H9 (cell line): Measurements from ENCODE around the gene ALG12. TPM values are rescaled to one million over a fixed set of nuclear protein-coding genes. Genes with fewer than 3 reads are reported as not detected.

ENCODE experiments used
- DNase-seq: peaks from one replicate; pipeline ENCODE4 v3.0.0-alpha.2; 2017
- H2AFZ ChIP-seq: one replicate; pipeline ENCODE4 v1.6.1; 2013; ENCODE audit warnings: mild to moderate bottlenecking, low read length, control low read depth, moderate library complexity
- H2AK5ac ChIP-seq: 2 replicates; pipeline ENCODE4 v1.6.1; 2013; ENCODE audit warnings: low read length, control low read depth, mixed read lengths; ENCODE audit not compliant: insufficient read length
- H2BK120ac ChIP-seq: one replicate; pipeline ENCODE4 v1.6.1; 2013; ENCODE audit warnings: low read depth, mild to moderate bottlenecking, low read length, control low read depth, inconsistent platforms; ENCODE audit not compliant: poor library complexity, severe bottlenecking
- H2BK12ac ChIP-seq: 2 replicates; pipeline ENCODE4 v1.6.1; 2013; ENCODE audit warnings: low read length, control low read depth, mixed read lengths, low read depth; ENCODE audit not compliant: insufficient read length
- H2BK15ac ChIP-seq: 2 replicates; pipeline ENCODE4 v1.6.1; 2013; ENCODE audit warnings: low read depth, low read length, control low read depth
- H2BK20ac ChIP-seq: one replicate; pipeline ENCODE4 v1.6.1; 2013; ENCODE audit warnings: low read depth, mild to moderate bottlenecking, low read length, control low read depth, inconsistent platforms; ENCODE audit not compliant: poor library complexity, severe bottlenecking
- H2BK5ac ChIP-seq: 2 replicates; pipeline ENCODE4 v1.6.1; 2013; ENCODE audit warnings: low read length, control low read depth, mixed read lengths; ENCODE audit not compliant: insufficient read length
- H3K14ac ChIP-seq: 2 replicates; pipeline ENCODE4 v1.6.1; 2013; ENCODE audit warnings: low read length, control low read depth; ENCODE audit not compliant: insufficient read depth
- H3K18ac ChIP-seq: 2 replicates; pipeline ENCODE4 v1.6.1; 2013; ENCODE audit warnings: low read depth, mild to moderate bottlenecking, mixed read lengths, low read length, control low read depth; ENCODE audit not compliant: insufficient read length
- H3K23ac ChIP-seq: 2 replicates; pipeline ENCODE4 v1.6.1; 2013; ENCODE audit warnings: low read length, control low read depth, mixed read lengths, low read depth; ENCODE audit not compliant: insufficient read length
- H3K23me2 ChIP-seq: 2 replicates; pipeline ENCODE4 v1.6.1; 2013; ENCODE audit warnings: low read depth, mild to moderate bottlenecking, mixed read lengths, low read length, control low read depth; ENCODE audit not compliant: insufficient read length, poor library complexity, severe bottlenecking
- H3K27ac ChIP-seq: 2 replicates; pipeline ENCODE4 v1.5.1; 2013; ENCODE audit warnings: low read length, control low read depth, mixed read lengths, low read depth; ENCODE audit not compliant: insufficient read length
- H3K27me3 ChIP-seq: 2 replicates; pipeline ENCODE4 v1.6.1; 2013; ENCODE audit warnings: low read length, control low read depth, inconsistent platforms; ENCODE audit not compliant: insufficient read depth
- H3K4ac ChIP-seq: 2 replicates; pipeline ENCODE4 v1.6.1; 2013; ENCODE audit warnings: low read depth, mild to moderate bottlenecking, control low read depth, inconsistent platforms, low read length, moderate library complexity
- H3K4me1 ChIP-seq: 2 replicates; pipeline ENCODE4 v1.6.1; 2013; ENCODE audit warnings: low read length, control low read depth, inconsistent platforms; ENCODE audit not compliant: insufficient read depth
- H3K4me2 ChIP-seq: 2 replicates; pipeline ENCODE4 v1.6.1; 2013; ENCODE audit warnings: low read length, control low read depth, mixed read lengths; ENCODE audit not compliant: insufficient read length, insufficient read depth
- H3K56ac ChIP-seq: 2 replicates; pipeline ENCODE4 v1.6.1; 2013; ENCODE audit warnings: low read depth, mild to moderate bottlenecking, mixed read lengths, low read length, control low read depth; ENCODE audit not compliant: insufficient read length
- H3K79me1 ChIP-seq: 2 replicates; pipeline ENCODE4 v1.6.1; 2013; ENCODE audit warnings: low read depth, mild to moderate bottlenecking, moderate library complexity, low read length, control low read depth, inconsistent platforms; ENCODE audit not compliant: insufficient read depth, poor library complexity, severe bottlenecking
- H3K79me2 ChIP-seq: 2 replicates; pipeline ENCODE4 v1.6.1; 2013; ENCODE audit warnings: low read length, control low read depth, inconsistent platforms; ENCODE audit not compliant: insufficient read depth
- H3K9ac ChIP-seq: 2 replicates; pipeline ENCODE4 v1.6.1; 2013; ENCODE audit warnings: low read length, control low read depth, mixed read lengths; ENCODE audit not compliant: insufficient read length; ENCODE audit errors: extremely low read depth
- H3K9me3 ChIP-seq: one replicate; pipeline ENCODE4 v1.6.1; 2013; ENCODE audit warnings: low read depth, low read length, inconsistent platforms; ENCODE audit not compliant: control insufficient read depth
- H3T11ph ChIP-seq: one replicate; pipeline ENCODE4 v1.6.1; 2013; ENCODE audit warnings: mild to moderate bottlenecking, low read length, control low read depth, inconsistent platforms
- H4K20me1 ChIP-seq: one replicate; pipeline ENCODE4 v1.6.1; 2013; ENCODE audit not compliant: control insufficient read depth, insufficient read length, insufficient read depth
- H4K5ac ChIP-seq: 2 replicates; pipeline ENCODE4 v1.6.1; 2013; ENCODE audit warnings: low read depth, mild to moderate bottlenecking, mixed read lengths, low read length, control low read depth; ENCODE audit not compliant: insufficient read length
- H4K8ac ChIP-seq: replicated peaks from 2 replicates; pipeline ENCODE4 v1.6.1; 2013; ENCODE audit warnings: low read length, control low read depth, mixed read lengths, low read depth; ENCODE audit not compliant: insufficient read length
- H4K91ac ChIP-seq: 2 replicates; pipeline ENCODE4 v1.6.1; 2013; ENCODE audit warnings: low read depth, mild to moderate bottlenecking, moderate library complexity, mixed read lengths, low read length, control low read depth; ENCODE audit not compliant: insufficient read length
- H3K27ac Mint-ChIP-seq, 3 experiments: 2 replicates in 2 of 3; 3 replicates in 1 of 3; pipeline ENCODE4 v1.8.0; 2020 to 2021; ENCODE audit warnings: mixed read lengths in 3 of 3, mild to moderate bottlenecking in 1 of 3, moderate library complexity in 1 of 3
- H3K27me3 Mint-ChIP-seq: 2 replicates; pipeline ENCODE4 v1.8.0; 2021; ENCODE audit warnings: low read depth, mild to moderate bottlenecking, moderate library complexity, mixed read lengths
- H3K36me3 Mint-ChIP-seq, 3 experiments: 2 replicates in 2 of 3; 3 replicates in 1 of 3; pipeline ENCODE4 v1.8.0; 2020 to 2021; ENCODE audit warnings: low read depth in 3 of 3, mixed read lengths in 3 of 3; ENCODE audit not compliant: insufficient read depth in 1 of 3
- H3K4me1 Mint-ChIP-seq, 2 experiments: 2 replicates each; pipeline ENCODE4 v1.8.0; 2020; ENCODE audit warnings: mixed read lengths in 2 of 2
- H3K4me3 Mint-ChIP-seq, 2 experiments: 2 replicates in 1 of 2; 3 replicates in 1 of 2; pipeline ENCODE4 v1.8.0; 2020 to 2021; ENCODE audit warnings: mild to moderate bottlenecking in 2 of 2, mixed read lengths in 2 of 2, moderate library complexity in 1 of 2
- H3K9me3 Mint-ChIP-seq, 2 experiments: 2 replicates in 1 of 2; 3 replicates in 1 of 2; pipeline ENCODE4 v1.8.0; 2020; ENCODE audit warnings: mild to moderate bottlenecking in 2 of 2, mixed read lengths in 2 of 2, moderate library complexity in 1 of 2
- WGBS: extraction: QIAGEN DNeasy Blood & Tissue Kit; methylation state at CpG from one replicate; pipeline ENCODE4 v1.1.7; 2013; ENCODE audit warnings: missing lambda C conversion rate, low lambda C conversion rate, mixed read lengths; ENCODE audit not compliant: insufficient read length; ENCODE audit errors: extremely low coverage; 5-methylcytosine and 5-hydroxymethylcytosine counted together
- total RNA-seq: library from RNA; stranded (reverse); gene quantifications from 2 replicates; pipeline ENCODE4 v1.2.1, GENCODE V29; 2021
- TF ChIP-seq, protein P1 (sequence below): fragments of 200-600 bp; sonication (generic); conservative IDR thresholded peaks from 3 replicates; pipeline ENCODE4 v1.8.0; 2021; ENCODE audit warnings: antibody characterized with exemption, mild to moderate bottlenecking

ALG12 gene
- total RNA-seq, 1 experiment from 2014 or later: 19.2 TPM

DNA sequence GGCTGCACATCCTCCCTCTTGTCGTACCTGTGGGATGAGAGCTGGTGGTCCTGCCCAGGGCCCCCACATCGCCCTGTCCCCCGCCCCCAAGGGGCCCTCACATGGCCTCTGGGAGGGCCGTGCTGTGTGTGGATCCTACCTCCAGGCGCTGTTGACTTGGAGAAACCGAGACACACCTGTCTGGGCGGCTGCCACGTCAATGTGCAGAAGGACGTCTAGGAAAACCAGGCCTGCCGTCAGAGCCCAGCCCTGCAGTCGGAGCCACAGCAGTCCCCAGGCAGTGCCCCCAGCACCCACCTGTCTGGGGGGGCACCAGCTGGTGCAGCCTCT lies 14.2 kb downstream of the ALG12 start:
- no peak overlapping the region for H2BK120ac ChIP-seq
- H3K79me1 ChIP-seq: no peaks in the 10 kb centered on the region
- DNase-seq: no peak
- no peak overlapping the region for H3K56ac ChIP-seq
- no peak overlapping the region for H2BK12ac ChIP-seq
- no peak overlapping the region for H3T11ph ChIP-seq
- H4K91ac ChIP-seq: no peak overlapping the region
- no peak overlapping the region for H3K4me2 ChIP-seq
- H3K23ac ChIP-seq: no peak overlapping the region
- no peak overlapping the region for H3K4me3 Mint-ChIP-seq
- peaks cover 0 to 6% of the 10 kb centered on the region in 2 experiments; a peak in 1 of 4 replicates for H3K4me1 Mint-ChIP-seq
- no peak overlapping the region for H3K27ac Mint-ChIP-seq
- H2BK15ac ChIP-seq: no peak overlapping the region
- H2BK20ac ChIP-seq: no peak overlapping the region
- no peaks in the 10 kb centered on the region for H3K9me3 ChIP-seq
- H2AK5ac ChIP-seq: no peak overlapping the region
- no peak overlapping the region for H3K18ac ChIP-seq
- H3K4me1 ChIP-seq: no peaks in the 10 kb centered on the region
- WGBS: no CpG with 5 or more reads among the region's 11 CpGs
- no peaks in the 10 kb centered on the region for H3K79me2 ChIP-seq
- H4K20me1 ChIP-seq: peaks cover 5% of the 10 kb centered on the region
- no peak overlapping the region for H4K5ac ChIP-seq
- no peak overlapping the region for H3K27ac ChIP-seq
- no peak overlapping the region for H2AFZ ChIP-seq
- TF ChIP-seq, protein P1, sequence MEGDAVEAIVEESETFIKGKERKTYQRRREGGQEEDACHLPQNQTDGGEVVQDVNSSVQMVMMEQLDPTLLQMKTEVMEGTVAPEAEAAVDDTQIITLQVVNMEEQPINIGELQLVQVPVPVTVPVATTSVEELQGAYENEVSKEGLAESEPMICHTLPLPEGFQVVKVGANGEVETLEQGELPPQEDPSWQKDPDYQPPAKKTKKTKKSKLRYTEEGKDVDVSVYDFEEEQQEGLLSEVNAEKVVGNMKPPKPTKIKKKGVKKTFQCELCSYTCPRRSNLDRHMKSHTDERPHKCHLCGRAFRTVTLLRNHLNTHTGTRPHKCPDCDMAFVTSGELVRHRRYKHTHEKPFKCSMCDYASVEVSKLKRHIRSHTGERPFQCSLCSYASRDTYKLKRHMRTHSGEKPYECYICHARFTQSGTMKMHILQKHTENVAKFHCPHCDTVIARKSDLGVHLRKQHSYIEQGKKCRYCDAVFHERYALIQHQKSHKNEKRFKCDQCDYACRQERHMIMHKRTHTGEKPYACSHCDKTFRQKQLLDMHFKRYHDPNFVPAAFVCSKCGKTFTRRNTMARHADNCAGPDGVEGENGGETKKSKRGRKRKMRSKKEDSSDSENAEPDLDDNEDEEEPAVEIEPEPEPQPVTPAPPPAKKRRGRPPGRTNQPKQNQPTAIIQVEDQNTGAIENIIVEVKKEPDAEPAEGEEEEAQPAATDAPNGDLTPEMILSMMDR: no peak
- H3K23me2 ChIP-seq: no peaks in the 10 kb centered on the region
- no peak overlapping the region for H3K4ac ChIP-seq
- peaks cover 33 to 57% (median 56%) of the 10 kb centered on the region in 3 experiments for H3K36me3 Mint-ChIP-seq
- H3K27me3 ChIP-seq: no peaks in the 10 kb centered on the region
- no peak overlapping the region for H3K9ac ChIP-seq
- H2BK5ac ChIP-seq: no peak overlapping the region
- no peak overlapping the region for H3K14ac ChIP-seq
- no peaks in the 10 kb centered on the region for H3K27me3 Mint-ChIP-seq
- no peak overlapping the region for H4K8ac ChIP-seq
- H3K9me3 Mint-ChIP-seq: peaks cover 3 to 11% of the 10 kb centered on the region in 2 experiments; a peak in 4 of 5 replicates
